AG04450 (cell line): Measurements from ENCODE around the gene FEM1B. TPM values are rescaled to one million over a fixed set of nuclear protein-coding genes. Genes with fewer than 3 reads are reported as not detected.

Source experiments
- CTCF ChIA-PET: fragments of 300-600, 350-600 bp; formaldehyde crosslinking; extraction: SDS; loops from one replicate; lab custom pipeline; 2022; ENCODE audit warnings: antibody characterized with exemption, inconsistent platforms; lab: Charles Lee
- POLR2A ChIA-PET: fragments of 350-600 bp; formaldehyde crosslinking; extraction: SDS; loops from one replicate; lab custom pipeline; 2021; ENCODE audit warnings: antibody characterized with exemption, inconsistent platforms; lab: Yijun Ruan, JAX
- DNase-seq: peaks from one replicate; pipeline ENCODE4 v3.0.0-alpha.2; 2011; ENCODE audit warnings: low read depth, low spot score
- H3K27ac ChIP-seq: one replicate; pipeline ENCODE4 v1.5.1; 2012; ENCODE audit warnings: low read depth, low read length, control low read depth
- H3K27me3 ChIP-seq: one replicate; pipeline ENCODE4 v1.6.0; 2012; ENCODE audit warnings: low read length; ENCODE audit not compliant: control insufficient read depth, insufficient read depth
- H3K4me3 ChIP-seq: 2 replicates; pipeline ENCODE4 v1.5.1; 2011; ENCODE audit warnings: mild to moderate bottlenecking, low read depth, low read length, control low read depth
- H3K9me3 ChIP-seq: 2 replicates; pipeline ENCODE4 v1.5.1; 2012; ENCODE audit warnings: low read length; ENCODE audit not compliant: control insufficient read depth, insufficient read depth
- polyA plus RNA-seq: library from polyadenylated mRNA; depleted of rRNA; stranded (reverse); fragments of >200 nt; gene quantifications from 2 replicates; pipeline ENCODE4 v1.2.3, GENCODE V29; 2011
- TF ChIP-seq, protein P1 (sequence below): IDR thresholded peaks from 2 replicates; pipeline ENCODE4 v1.5.1; 2011; ENCODE audit warnings: low read depth, low read length, control low read depth, inconsistent platforms

FEM1B gene
- polyA plus RNA-seq, 1 experiment, result 46.5 TPM

DNA sequence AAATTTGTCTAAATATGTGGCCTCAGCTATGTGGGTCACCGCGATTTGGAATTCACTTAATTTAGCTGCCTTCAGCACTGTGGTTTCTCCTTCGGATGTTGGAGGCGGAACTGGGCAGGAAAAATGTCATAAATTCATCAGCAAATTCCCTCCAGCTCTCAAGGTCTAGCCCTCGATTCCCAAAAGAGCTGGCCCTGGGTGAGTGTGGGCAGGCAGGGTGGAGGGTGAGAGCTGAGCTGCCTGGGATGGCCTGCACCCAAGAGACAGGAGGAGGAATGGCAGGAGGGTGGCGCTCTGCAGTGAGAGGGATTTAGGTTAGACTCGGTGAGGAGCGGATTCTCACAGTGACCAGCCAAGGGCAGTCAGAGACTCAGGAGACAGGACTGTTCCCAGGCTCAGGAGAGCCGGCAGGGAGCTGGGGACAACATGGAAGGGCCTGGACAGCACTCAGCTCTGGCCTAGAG, 57.1 kb downstream of the FEM1B start:
- no peak for DNase-seq
- Histone ChIP-seq H3K27ac (peak overlapping the region; percentile 11), H3K9me3 (peaks cover 4% of the 10 kb centered on the region; the same call in 1 of the 2 replicates), H3K4me3 (no peak overlapping the region), H3K27me3 (no peaks in the 10 kb centered on the region)
- ChIA-PET POLR2A (interaction anchor here (0.9 to 1.3 kb wide), 3 partner anchors 9 to 18 kb away, joined by 3 to 12 read pairs (median 4); no protein-coding TSS in a partner anchor), CTCF (interaction anchor here (0.9 to 1.4 kb wide), 4 partner anchors 28 to 339 kb away, joined by 3 to 4 read pairs (median 4); no protein-coding TSS in a partner anchor)
- TF ChIP-seq, protein P1, sequence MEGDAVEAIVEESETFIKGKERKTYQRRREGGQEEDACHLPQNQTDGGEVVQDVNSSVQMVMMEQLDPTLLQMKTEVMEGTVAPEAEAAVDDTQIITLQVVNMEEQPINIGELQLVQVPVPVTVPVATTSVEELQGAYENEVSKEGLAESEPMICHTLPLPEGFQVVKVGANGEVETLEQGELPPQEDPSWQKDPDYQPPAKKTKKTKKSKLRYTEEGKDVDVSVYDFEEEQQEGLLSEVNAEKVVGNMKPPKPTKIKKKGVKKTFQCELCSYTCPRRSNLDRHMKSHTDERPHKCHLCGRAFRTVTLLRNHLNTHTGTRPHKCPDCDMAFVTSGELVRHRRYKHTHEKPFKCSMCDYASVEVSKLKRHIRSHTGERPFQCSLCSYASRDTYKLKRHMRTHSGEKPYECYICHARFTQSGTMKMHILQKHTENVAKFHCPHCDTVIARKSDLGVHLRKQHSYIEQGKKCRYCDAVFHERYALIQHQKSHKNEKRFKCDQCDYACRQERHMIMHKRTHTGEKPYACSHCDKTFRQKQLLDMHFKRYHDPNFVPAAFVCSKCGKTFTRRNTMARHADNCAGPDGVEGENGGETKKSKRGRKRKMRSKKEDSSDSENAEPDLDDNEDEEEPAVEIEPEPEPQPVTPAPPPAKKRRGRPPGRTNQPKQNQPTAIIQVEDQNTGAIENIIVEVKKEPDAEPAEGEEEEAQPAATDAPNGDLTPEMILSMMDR, result no peak

DNA sequence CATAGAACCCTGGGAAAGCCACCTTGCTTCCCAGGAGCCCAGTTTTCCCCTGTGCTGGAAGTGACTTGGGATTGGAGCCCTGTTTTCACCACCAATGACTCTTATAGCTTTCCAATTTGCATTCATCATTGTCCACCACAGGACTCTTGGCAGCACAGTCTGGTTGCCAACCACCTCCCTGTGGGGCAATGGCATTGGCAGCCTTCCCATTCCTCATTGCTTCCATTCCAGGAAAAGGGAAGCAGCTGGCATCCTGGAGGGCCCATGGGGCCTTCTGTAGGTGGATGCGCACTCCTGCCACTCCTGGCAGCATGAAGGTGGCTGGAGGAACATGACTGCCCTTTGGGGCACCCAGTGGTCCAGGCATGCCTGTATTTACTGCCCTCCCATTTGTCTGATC, 57.7 kb downstream of the FEM1B start:
- ChIA-PET CTCF (interaction anchor here (0.9 to 1.4 kb wide), 3 partner anchors 29 to 339 kb away, joined by 3 to 4 read pairs (median 3); no protein-coding TSS in a partner anchor), POLR2A (interaction anchor here (0.9 to 1.3 kb wide), 2 partner anchors 10 to 17 kb away, joined by 3 to 4 read pairs; no protein-coding TSS in a partner anchor)
- Histone ChIP-seq H3K27me3 (no peaks in the 10 kb centered on the region), H3K4me3 (no peak overlapping the region), H3K9me3 (peaks cover 4% of the 10 kb centered on the region; the same call in 1 of the 2 replicates), H3K27ac (peak overlapping the region; percentile 11)
- DNase-seq, result no peak
- TF ChIP-seq, protein P1, result no peak

DNA sequence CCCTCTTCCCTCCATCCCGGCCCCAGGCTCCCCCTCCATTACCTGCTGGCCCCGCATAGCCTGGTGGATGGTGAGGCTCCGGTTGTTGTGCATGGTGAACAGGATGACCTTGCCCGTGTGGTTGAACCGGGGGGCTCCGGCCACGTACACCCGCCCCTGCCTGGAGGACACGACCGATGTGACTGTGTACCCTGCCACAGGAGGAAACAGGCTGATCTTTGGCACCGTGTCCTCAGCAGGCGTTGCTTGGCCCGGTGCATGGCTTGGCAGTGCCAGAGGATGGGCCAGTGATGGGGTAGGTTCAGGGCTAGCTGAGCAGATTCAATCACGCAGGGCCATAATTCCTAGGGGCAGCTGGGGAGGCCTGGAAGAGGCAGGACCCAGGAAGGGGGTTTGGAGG, 58.1 kb downstream of the FEM1B start:
- H3K9me3 ChIP-seq, result peaks cover 4% of the 10 kb centered on the region; the same call in 1 of the 2 replicates
- no peak overlapping the region for H3K27ac ChIP-seq
- DNase-seq, result no peak
- no peak overlapping the region for H3K4me3 ChIP-seq
- H3K27me3 ChIP-seq, result no peaks in the 10 kb centered on the region
- TF ChIP-seq, protein P1, result no peak
- ChIA-PET CTCF (no interaction called here), POLR2A (no interaction called here)

DNA sequence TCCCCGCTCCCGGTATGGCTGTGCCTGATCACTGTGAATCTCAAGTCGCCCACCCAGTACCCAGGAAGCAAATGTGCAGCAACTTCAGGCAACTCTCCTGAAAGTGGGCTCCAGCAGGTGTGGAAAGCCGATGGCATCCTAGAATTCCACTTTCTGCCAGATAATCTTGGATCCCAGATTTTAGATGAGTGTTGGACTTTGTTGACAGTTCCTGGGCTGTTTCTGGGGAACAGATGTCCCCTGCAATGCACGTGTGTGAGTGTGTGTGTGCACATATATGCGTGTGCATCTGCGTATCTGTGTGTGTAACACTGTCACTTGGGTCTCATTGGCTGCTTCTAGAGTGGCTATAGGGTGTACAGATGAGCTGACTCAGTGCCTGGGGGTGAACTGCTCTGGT, 59.0 kb downstream of the FEM1B start:
- DNase-seq, result no peak
- H3K9me3 ChIP-seq, result peaks cover 4% of the 10 kb centered on the region; the same call in 1 of the 2 replicates
- H3K4me3 ChIP-seq, result no peak overlapping the region
- CTCF ChIA-PET, result interaction anchor here (0.6 kb wide), 1 partner anchor 32 kb away, joined by 3 read pairs; no protein-coding TSS in a partner anchor
- TF ChIP-seq, protein P1, result no peak
- no peak overlapping the region for H3K27ac ChIP-seq
- H3K27me3 ChIP-seq, result no peaks in the 10 kb centered on the region
- POLR2A ChIA-PET, result interaction anchor here (0.5 kb wide), 1 partner anchor 584 kb away, joined by 7 read pairs; no protein-coding TSS in a partner anchor

DNA sequence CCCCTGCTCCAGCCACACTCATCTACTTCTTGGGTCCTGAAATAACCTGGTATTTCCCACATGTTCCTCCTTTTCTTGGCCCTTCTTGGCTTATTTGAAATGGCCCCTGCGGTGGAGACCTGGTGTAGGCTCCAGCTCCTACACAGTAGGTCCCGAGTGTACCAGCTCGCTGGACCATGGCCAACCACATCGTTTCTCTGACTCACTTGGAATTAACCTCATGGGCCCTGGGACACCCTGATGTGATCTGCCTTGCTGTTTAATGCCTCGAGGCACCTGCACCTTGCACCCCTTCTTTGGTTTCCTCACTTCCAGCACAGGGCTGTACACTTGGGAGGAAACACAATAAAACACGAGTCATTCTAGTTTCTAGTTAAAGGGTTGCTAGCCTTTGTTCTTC, 60.3 kb downstream of the FEM1B start:
- TF ChIP-seq, protein P1, result no peak
- no peaks in the 10 kb centered on the region for H3K27me3 ChIP-seq
- DNase-seq, result no peak

More for the DNA sequence above, 60.3 kb downstream of the FEM1B start:
- ChIA-PET POLR2A (no interaction called here), CTCF (interaction anchor here (0.7 kb wide), 1 partner anchor 588 kb away, joined by 9 read pairs; no protein-coding TSS in a partner anchor)
- H3K27ac ChIP-seq, result no peak overlapping the region
- peaks cover 4% of the 10 kb centered on the region; the same call in 1 of the 2 replicates for H3K9me3 ChIP-seq
- H3K4me3 ChIP-seq, result no peak overlapping the region
